Ascending aorta (tissue), 2 donors: ENCODE data around the gene KRTAP19-5. TPM values are rescaled to one million over a fixed set of nuclear protein-coding genes. Genes with fewer than 3 reads are reported as not detected.
"Not testable (repeated sequence)": the region's sequence is repeated elsewhere in the genome, so short reads cannot be mapped to it uniquely, and the experiment has no call there.

Experiments used
- DNase-seq, 2 donors: peaks; one replicate each; pipeline ENCODE4 v3.0.0-alpha.2; 2019; ENCODE audit warnings: low spot score in 2 of 2
- H3K27ac ChIP-seq, 2 donors: fragments of 200-600 bp; sonication (generic); one replicate each; pipeline ENCODE4 v1.5.1; 2016 to 2017; ENCODE audit warnings: mild to moderate bottlenecking in 1 of 2
- H3K27me3 ChIP-seq: fragments of 200-600 bp; sonication (generic); one replicate; pipeline ENCODE4 v1.5.1; 2017
- H3K36me3 ChIP-seq, 2 donors: fragments of 200-600 bp; sonication (generic); one replicate each; pipeline ENCODE4 v1.5.1; 2016
- H3K4me1 ChIP-seq, 2 donors: fragments of 200-600 bp; sonication (generic); one replicate each; pipeline ENCODE4 v1.5.1; 2016 to 2017; ENCODE audit warnings: mild to moderate bottlenecking in 1 of 2
- H3K4me3 ChIP-seq, 2 donors: fragments of 200-600 bp; sonication (generic); one replicate each; pipeline ENCODE4 v1.5.1; 2016 to 2017; ENCODE audit warnings: mild to moderate bottlenecking in 1 of 2
- H3K9me3 ChIP-seq, 2 donors: fragments of 200-600 bp; sonication (generic); one replicate each; pipeline ENCODE4 v1.5.1; 2016
- intact Hi-C: fragments of 100-400 bp; cut with DNase I; formaldehyde crosslinking; loops from one replicate; pipeline ENCODE4 v1.15.1; 2023
- total RNA-seq: library from RNA; depleted of rRNA; stranded (reverse); fragments of >200 nt; gene quantifications from one replicate; pipeline ENCODE4 v1.1.0, GENCODE V29; 2016
- TF ChIP-seq, protein P1 (sequence below), 3 experiments: fragments of 200-600 bp in 2 of 3; fragments of 450-650 bp in 1 of 3; sonication (generic) in 2 of 3; IDR thresholded peaks; one replicate each; pipeline ENCODE4 v1.5.1; 2016 to 2019; ENCODE audit warnings: antibody characterized with exemption in 3 of 3, mild to moderate bottlenecking in 1 of 3, moderate library complexity in 1 of 3

KRTAP19-5 gene
- total RNA-seq = not detected

DNA sequence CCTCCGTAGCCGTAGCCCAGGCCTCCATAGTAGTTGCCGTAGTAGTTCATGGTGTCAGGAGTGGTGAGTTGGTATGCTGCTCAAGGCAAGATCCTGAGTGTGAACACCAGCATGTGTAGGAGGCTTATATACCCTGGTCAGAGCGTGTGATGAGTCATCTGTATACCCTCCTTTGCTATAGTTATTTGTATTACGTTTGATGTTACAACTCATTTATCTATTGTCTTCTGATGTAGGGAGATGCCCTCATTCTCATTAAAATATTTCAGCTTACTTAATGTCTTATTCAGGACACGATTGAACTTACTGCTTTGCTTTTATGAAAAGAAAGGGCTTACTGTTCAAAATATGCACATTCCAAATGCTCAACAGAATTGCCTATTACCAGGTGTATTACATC is at the start of gene KRTAP19-5:
Gene KRTAP19-5 (minus strand): TSS at position 101 of the 400 bp plus-strand sequence. CDS start 51 bp downstream, at position 50.
- H3K36me3 ChIP-seq = no peaks in the 10 kb centered on the region
- no peaks in the 10 kb centered on the region for H3K4me1 ChIP-seq
- DNase-seq = no peak
- H3K27me3 ChIP-seq = no peaks in the 10 kb centered on the region
- intact Hi-C loops = no loop called here
- no peak within 1 kb of the TSS for H3K27ac ChIP-seq
- TF ChIP-seq, protein P1, sequence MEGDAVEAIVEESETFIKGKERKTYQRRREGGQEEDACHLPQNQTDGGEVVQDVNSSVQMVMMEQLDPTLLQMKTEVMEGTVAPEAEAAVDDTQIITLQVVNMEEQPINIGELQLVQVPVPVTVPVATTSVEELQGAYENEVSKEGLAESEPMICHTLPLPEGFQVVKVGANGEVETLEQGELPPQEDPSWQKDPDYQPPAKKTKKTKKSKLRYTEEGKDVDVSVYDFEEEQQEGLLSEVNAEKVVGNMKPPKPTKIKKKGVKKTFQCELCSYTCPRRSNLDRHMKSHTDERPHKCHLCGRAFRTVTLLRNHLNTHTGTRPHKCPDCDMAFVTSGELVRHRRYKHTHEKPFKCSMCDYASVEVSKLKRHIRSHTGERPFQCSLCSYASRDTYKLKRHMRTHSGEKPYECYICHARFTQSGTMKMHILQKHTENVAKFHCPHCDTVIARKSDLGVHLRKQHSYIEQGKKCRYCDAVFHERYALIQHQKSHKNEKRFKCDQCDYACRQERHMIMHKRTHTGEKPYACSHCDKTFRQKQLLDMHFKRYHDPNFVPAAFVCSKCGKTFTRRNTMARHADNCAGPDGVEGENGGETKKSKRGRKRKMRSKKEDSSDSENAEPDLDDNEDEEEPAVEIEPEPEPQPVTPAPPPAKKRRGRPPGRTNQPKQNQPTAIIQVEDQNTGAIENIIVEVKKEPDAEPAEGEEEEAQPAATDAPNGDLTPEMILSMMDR (IDR thresholded peaks at IDR 0.05) = no peak
- H3K9me3 ChIP-seq = no peaks in the 10 kb centered on the region
- H3K4me3 ChIP-seq = no peak within 1 kb of the TSS

DNA sequence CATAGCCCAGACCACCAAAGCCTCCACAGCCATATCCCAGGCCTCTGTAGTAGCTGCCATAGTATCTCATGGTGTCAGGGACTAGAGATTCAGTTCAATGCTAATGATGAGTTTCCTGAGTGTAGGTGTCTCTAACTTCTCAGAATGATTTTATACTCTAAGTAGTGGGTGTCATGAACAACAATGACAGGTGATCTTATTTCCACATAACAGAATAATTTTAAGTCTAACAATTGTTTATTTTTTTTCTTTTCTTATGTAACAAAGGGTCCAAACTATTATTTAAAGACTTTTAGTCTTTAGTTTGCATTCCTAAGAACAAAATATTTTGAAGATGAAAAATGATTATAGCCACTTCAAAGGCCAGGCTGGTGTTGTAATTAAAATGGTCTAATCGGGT is 39.8 kb upstream of the KRTAP19-5 start, which contains the start of gene KRTAP19-6:
Gene KRTAP19-6 (minus strand): TSS at position 101 of the 400 bp plus-strand sequence. CDS start 31 bp downstream, at position 70.
- Histone ChIP-seq H3K4me1 (no peaks in the 10 kb centered on the region), H3K36me3 (no peaks in the 10 kb centered on the region), H3K4me3 (no peak within 1 kb of the TSS), H3K27me3 (no peaks in the 10 kb centered on the region), H3K27ac (no peak within 1 kb of the TSS), H3K9me3 (no peaks in the 10 kb centered on the region)
- intact Hi-C loops = no loop called here
- TF ChIP-seq, protein P1 (IDR thresholded peaks at IDR 0.05) = no peak
- DNase-seq = no peak

DNA sequence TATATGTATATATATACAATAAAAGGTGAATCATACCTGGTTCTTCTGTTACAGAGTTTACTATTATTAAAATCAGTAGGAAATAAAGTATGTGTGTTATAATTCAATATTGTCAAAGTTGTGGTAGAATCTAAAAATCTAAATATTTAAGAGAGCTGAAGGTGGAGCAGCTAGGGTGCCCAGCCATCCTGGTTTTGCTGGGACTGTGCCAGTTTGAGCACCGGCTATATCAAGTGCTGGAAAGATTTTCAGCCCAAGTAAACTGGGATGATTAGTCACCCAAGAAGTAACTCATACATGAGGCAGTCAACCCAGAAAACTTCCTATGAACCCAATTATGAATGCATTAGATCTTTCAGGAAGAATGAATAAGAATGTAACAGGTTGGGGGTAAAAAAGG is 16.9 kb upstream of the KRTAP19-5 start:
- intact Hi-C loops = no loop called here
- no peak for DNase-seq
- TF ChIP-seq, protein P1 (IDR thresholded peaks at IDR 0.05) = no peak
- Histone ChIP-seq H3K27me3 (no peaks in the 10 kb centered on the region), H3K27ac (no peak overlapping the region), H3K4me3 (no peak overlapping the region), H3K36me3 (no peaks in the 10 kb centered on the region), H3K9me3 (no peaks in the 10 kb centered on the region), H3K4me1 (no peaks in the 10 kb centered on the region)

DNA sequence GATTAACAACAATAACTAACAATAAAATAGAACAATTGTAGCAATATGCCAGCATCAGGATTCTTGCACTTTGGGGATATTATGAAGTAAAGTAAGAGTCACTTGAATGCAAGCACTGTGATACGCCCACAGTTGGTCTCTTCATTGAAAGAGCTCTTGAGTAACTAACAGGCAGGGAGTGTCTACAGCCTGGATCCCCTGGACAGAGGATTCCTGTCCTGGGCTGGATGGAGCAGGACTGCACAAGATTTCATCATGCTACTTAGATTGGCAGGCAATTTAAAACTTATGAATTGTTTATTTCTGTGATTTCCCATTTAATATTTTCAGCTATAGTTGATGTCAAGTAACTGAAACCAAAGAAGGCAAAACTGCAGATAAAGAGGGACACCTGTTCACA is 13.7 kb upstream of the KRTAP19-5 start:
- H3K27ac ChIP-seq = no peak overlapping the region
- no peaks in the 10 kb centered on the region for H3K9me3 ChIP-seq
- intact Hi-C loops = no loop called here
- H3K4me3 ChIP-seq = no peak overlapping the region
- TF ChIP-seq, protein P1 (IDR thresholded peaks at IDR 0.05) = no peak
- H3K4me1 ChIP-seq = no peaks in the 10 kb centered on the region
- DNase-seq = no peak
- no peaks in the 10 kb centered on the region for H3K36me3 ChIP-seq
- no peaks in the 10 kb centered on the region for H3K27me3 ChIP-seq

DNA sequence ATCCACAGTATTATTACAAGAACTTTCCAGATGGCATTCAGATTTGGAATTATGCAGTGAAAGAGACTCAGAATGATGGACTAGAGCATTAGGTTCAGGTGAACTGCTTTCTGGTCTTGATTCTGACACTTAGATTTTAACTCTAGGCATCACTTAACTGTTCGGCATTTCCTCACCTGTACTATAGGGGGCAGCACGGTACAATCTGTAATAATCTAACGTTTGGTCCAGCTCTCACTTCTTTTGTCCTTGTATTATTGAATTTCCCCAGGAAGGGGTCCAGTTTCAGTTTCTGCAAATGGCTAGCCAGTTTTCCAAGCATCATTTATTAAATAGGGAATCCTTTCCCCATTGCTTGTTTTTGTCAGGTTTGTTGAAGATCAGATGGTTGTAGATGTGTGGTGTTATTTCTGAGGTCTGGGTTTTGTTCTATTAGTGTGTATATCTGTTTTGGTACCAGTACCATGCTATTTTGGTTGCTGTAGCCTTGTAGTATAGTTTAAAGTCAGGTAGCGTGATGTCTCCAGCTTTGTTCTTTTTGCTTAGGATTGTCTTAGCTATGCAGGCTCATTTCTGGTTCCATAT is 3.8 kb upstream of the KRTAP19-5 start:
- DNase-seq, intact Hi-C loops, H3K36me3 ChIP-seq, H3K27ac ChIP-seq, H3K4me3 ChIP-seq, H3K27me3 ChIP-seq, H3K9me3 ChIP-seq, H3K4me1 ChIP-seq: not testable (repeated sequence)

DNA sequence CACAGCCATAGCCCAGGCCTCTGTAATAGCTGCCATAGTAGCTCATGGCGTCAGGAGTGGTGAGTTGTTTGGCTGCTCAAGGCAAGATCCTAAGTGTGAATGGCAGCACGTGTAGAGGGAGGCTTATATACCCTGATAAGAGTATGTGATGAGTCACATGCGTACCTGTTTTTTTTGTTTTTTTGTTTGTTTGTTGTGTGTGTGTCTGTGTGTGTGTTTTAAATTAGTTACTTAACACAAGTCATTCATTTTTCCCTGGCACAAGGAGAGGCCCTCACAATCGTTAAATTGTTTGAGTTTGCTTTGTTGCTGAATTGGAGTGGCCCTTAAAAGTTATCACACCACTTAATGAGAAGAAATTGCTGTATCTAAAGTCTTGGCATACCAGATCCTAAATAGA is 4.9 kb downstream of the KRTAP19-5 start, which contains the start of gene KRTAP19-4:
Gene KRTAP19-4 (minus strand): TSS at position 101 of the 400 bp plus-strand sequence. CDS start 55 bp downstream, at position 46.
- no peak within 1 kb of the TSS for H3K27ac ChIP-seq
- H3K9me3 ChIP-seq = no peaks in the 10 kb centered on the region
- no peaks in the 10 kb centered on the region for H3K27me3 ChIP-seq
- no peaks in the 10 kb centered on the region for H3K36me3 ChIP-seq
- H3K4me1 ChIP-seq = no peaks in the 10 kb centered on the region
- no peak for DNase-seq
- intact Hi-C loops = no loop called here
- no peak within 1 kb of the TSS for H3K4me3 ChIP-seq
- TF ChIP-seq, protein P1 (IDR thresholded peaks at IDR 0.05) = no peak
